Measurements from ENCODE around the gene ELP5.
A peak's percentile ranks its signal among the peaks of the same experiment; 100 is the strongest.

ELP5 gene

GRCh38 chr17:7211491-7212273 is 40.3 kb upstream of the ELP5 start:
- Histone ChIP-seq H3K9ac (no peak overlapping the region), H3K9me3 (no peaks in the 10 kb centered on the region), H3K36me3 (peaks cover 24% of the 10 kb centered on the region), H3K27ac (0 out of 2 replicates have a peak overlapping the region, but pooled peaks have one; percentile 8), H4K20me1 (peaks cover 71% of the 10 kb centered on the region), H3K4me1 (peaks cover 66% of the 10 kb centered on the region), H3K27me3 (no peaks in the 10 kb centered on the region), H3K4me2 (peak overlapping the region; percentile 63), H3K4me3 (no peak overlapping the region)
- TF ChIP-seq Cebpa-rat (IDR thresholded peaks at IDR 0.05): no peak

DNA sequence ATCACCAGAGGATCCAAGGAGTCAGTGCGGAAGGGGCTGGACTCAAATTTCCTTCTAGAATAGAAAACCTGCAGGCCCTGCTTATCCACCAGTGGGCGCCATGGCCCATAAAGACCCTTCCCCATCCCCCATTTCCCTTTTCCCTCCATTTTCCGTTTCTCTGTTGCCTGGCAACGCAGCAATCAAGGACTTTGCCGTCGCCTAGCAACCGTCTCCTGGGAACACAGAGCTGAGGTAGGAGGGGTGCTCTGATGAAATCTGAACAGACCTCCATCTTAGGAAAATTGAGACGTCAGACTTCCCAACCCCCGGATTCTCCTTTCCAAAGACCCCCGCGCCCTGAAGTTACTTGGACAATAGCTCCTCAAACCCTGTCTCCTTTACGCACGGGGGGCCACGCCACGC is 38.1 kb upstream of the ELP5 start:
- Histone ChIP-seq H3K9me3 (no peaks in the 10 kb centered on the region), H3K36me3 (peaks cover 15% of the 10 kb centered on the region), H3K27ac (peak overlapping the region; percentile 61), H3K4me3 (peak overlapping the region; percentile 66), H3K4me2 (peak overlapping the region; percentile 99), H4K20me1 (peaks cover 53% of the 10 kb centered on the region), H3K4me1 (peaks cover 65% of the 10 kb centered on the region), H3K9ac (peak overlapping the region; percentile 67; the same call in 1 of the 2 replicates), H3K27me3 (no peaks in the 10 kb centered on the region)
- TF ChIP-seq Cebpa-rat (IDR thresholded peaks at IDR 0.05): peak; percentile 49; the same call in 1 of the 2 replicates

- H3K4me1 ChIP-seq: peaks cover 65% of the 10 kb centered on the region
- no peak for TF ChIP-seq Cebpa-rat (IDR thresholded peaks at IDR 0.05)
- peak overlapping the region; percentile 66 for H3K4me3 ChIP-seq
- H3K4me2 ChIP-seq: peak overlapping the region; percentile 99
- H3K36me3 ChIP-seq: peaks cover 9% of the 10 kb centered on the region
- peak overlapping the region; percentile 61 for H3K27ac ChIP-seq
- no peaks in the 10 kb centered on the region for H3K9me3 ChIP-seq
- no peaks in the 10 kb centered on the region for H3K27me3 ChIP-seq
- H4K20me1 ChIP-seq: peaks cover 47% of the 10 kb centered on the region
- peak overlapping the region; percentile 67; the same call in 1 of the 2 replicates for H3K9ac ChIP-seq
These were observed 37.5 kb upstream of the ELP5 start for GRCh38 chr17:7214300-7215135.

- Histone ChIP-seq H4K20me1 (peaks cover 44% of the 10 kb centered on the region), H3K4me1 (peaks cover 66% of the 10 kb centered on the region), H3K9me3 (no peaks in the 10 kb centered on the region), H3K4me3 (peak overlapping the region; percentile 66), H3K4me2 (peak overlapping the region; percentile 99), H3K27ac (peak overlapping the region; percentile 45; the same call in 1 of the 2 replicates), H3K9ac (peak overlapping the region; percentile 34), H3K36me3 (peaks cover 5% of the 10 kb centered on the region), H3K27me3 (no peaks in the 10 kb centered on the region)
- no peak for TF ChIP-seq Cebpa-rat (IDR thresholded peaks at IDR 0.05)
These were observed 36.8 kb upstream of the ELP5 start for GRCh38 chr17:7215136-7215638.

- H3K9ac ChIP-seq: peak overlapping the region; percentile 75
- peaks cover 72% of the 10 kb centered on the region for H3K4me1 ChIP-seq
- H3K9me3 ChIP-seq: no peaks in the 10 kb centered on the region
- no peaks in the 10 kb centered on the region for H3K36me3 ChIP-seq
- H3K4me2 ChIP-seq: peak overlapping the region; percentile 99
- H3K27me3 ChIP-seq: no peaks in the 10 kb centered on the region
- peak overlapping the region; percentile 56 for H3K27ac ChIP-seq
- H4K20me1 ChIP-seq: peaks cover 44% of the 10 kb centered on the region
- peak overlapping the region; percentile 71 for H3K4me3 ChIP-seq
- no peak for TF ChIP-seq Cebpa-rat (IDR thresholded peaks at IDR 0.05)
These were observed 36.3 kb upstream of the ELP5 start for GRCh38 chr17:7215652-7216180.

DNA sequence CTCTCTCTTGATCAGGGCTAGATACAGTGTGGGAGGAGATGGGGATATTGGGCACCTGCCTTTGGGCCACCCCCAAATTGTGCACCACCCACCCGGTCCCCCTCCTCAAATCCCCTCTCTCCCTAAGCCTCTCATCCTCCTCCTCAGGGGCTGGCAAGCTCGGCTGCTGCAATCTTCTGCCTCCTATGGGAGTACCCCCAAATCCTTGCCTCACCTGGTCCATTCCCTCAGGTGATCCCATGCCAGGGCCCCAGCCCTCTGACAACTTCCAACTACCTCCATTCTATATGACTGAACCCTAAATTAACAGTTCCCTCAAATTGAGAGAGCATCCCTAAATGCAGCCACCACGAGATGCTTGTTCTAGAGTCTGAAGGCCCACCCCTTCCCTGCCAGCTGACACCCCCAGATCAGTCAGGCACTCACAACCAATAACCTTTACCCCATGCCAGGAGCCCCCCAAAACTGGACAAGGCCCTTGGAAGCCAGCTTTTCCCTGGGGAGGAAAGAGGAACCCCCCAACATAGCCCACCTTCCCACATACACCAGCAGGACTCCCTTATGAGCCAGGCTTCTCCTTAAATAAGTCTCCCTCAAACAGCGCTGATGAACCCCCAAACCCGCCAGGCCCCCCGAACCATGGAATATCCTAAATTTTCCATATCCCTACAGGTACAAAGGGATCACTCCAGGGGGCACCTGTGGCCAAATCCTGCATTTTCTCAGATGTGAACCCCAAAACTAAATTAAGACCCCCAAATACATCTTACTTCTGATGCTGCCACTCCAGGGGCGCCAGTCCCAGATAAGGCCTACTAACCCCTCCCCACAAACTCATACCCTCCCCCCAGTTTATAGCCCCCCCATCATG is 35.5 kb upstream of the ELP5 start:
- no peaks in the 10 kb centered on the region for H3K27me3 ChIP-seq
- peaks cover 47% of the 10 kb centered on the region for H4K20me1 ChIP-seq
- H3K4me3 ChIP-seq: peak overlapping the region; percentile 71
- H3K27ac ChIP-seq: peak overlapping the region; percentile 56
- peaks cover 79% of the 10 kb centered on the region for H3K4me1 ChIP-seq
- peak overlapping the region; percentile 99 for H3K4me2 ChIP-seq
- TF ChIP-seq Cebpa-rat (IDR thresholded peaks at IDR 0.05): no peak
- H3K9ac ChIP-seq: peak overlapping the region; percentile 75
- peaks cover 5% of the 10 kb centered on the region for H3K36me3 ChIP-seq
- H3K9me3 ChIP-seq: no peaks in the 10 kb centered on the region

GRCh38 chr17:7217113-7217987 is 34.7 kb upstream of the ELP5 start:
- Histone ChIP-seq H4K20me1 (peaks cover 56% of the 10 kb centered on the region), H3K4me1 (peaks cover 78% of the 10 kb centered on the region), H3K27me3 (no peaks in the 10 kb centered on the region), H3K9me3 (no peaks in the 10 kb centered on the region), H3K4me3 (peak overlapping the region; percentile 71), H3K9ac (peak overlapping the region; percentile 94), H3K36me3 (peaks cover 14% of the 10 kb centered on the region), H3K4me2 (peak overlapping the region; percentile 99), H3K27ac (peak overlapping the region; percentile 92)
- no peak for TF ChIP-seq Cebpa-rat (IDR thresholded peaks at IDR 0.05)

- TF ChIP-seq Cebpa-rat (IDR thresholded peaks at IDR 0.05): no peak
- H3K4me3 ChIP-seq: peak overlapping the region; percentile 67
- H3K4me2 ChIP-seq: peak overlapping the region; percentile 99
- peaks cover 71% of the 10 kb centered on the region for H3K4me1 ChIP-seq
- H3K9me3 ChIP-seq: no peaks in the 10 kb centered on the region
- H3K27me3 ChIP-seq: no peaks in the 10 kb centered on the region
- peaks cover 62% of the 10 kb centered on the region for H4K20me1 ChIP-seq
- H3K36me3 ChIP-seq: peaks cover 22% of the 10 kb centered on the region
- peak overlapping the region; percentile 94 for H3K9ac ChIP-seq
- H3K27ac ChIP-seq: peak overlapping the region; percentile 92
These were observed 33.8 kb upstream of the ELP5 start for GRCh38 chr17:7218166-7218565.

Measured in BLaER1 (cell line).